Rectal smooth muscle tissue (tissue), 1 donor: ENCODE results near the gene RNF217.
"Not testable (repeated sequence)": the region's sequence is repeated elsewhere in the genome, so short reads cannot be mapped to it uniquely, and the experiment has no call there.

Experiments used
- H3K27ac ChIP-seq: one replicate; pipeline ENCODE4 v1.7.0; 2013; ENCODE audit warnings: low read depth, low read length, inconsistent platforms
- H3K27me3 ChIP-seq: one replicate; pipeline ENCODE4 v1.7.0; 2013; ENCODE audit warnings: low read length; ENCODE audit not compliant: control insufficient read depth, insufficient read depth
- H3K36me3 ChIP-seq: one replicate; pipeline ENCODE4 v1.7.0; 2013; ENCODE audit warnings: low read length; ENCODE audit not compliant: control insufficient read depth, insufficient read depth
- H3K4me1 ChIP-seq: one replicate; pipeline ENCODE4 v1.7.0; 2013; ENCODE audit warnings: low read length; ENCODE audit not compliant: control insufficient read depth, insufficient read depth
- H3K4me3 ChIP-seq: one replicate; pipeline ENCODE4 v1.7.0; 2013; ENCODE audit warnings: low read length
- H3K9ac ChIP-seq: one replicate; pipeline ENCODE4 v1.7.0; 2013; ENCODE audit warnings: low read length

RNF217 gene

DNA sequence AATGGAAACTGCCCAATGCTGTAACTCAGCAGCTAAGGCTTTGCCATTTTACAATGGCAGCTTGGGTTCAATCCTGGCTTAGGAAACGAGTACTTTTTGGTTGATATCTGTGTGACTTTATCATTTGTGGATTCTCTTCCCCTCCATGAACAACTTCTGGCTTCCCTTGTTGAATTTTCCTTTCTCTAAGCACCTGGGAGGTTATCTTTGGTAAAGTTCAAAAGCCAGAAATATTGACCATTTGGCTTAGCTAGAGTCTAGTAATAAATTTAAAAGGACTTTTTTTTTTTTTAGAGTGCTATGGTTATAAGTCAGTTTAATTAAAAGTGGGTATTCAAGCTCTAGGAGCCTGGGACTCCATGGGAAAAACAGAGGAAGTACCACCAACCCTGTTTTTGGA, 159.7 kb downstream of the RNF217 start:
- H3K36me3 ChIP-seq = no peaks in the 10 kb centered on the region
- H3K9ac ChIP-seq = no peak overlapping the region
- no peaks in the 10 kb centered on the region for H3K4me1 ChIP-seq
- no peak overlapping the region for H3K27ac ChIP-seq
- no peaks in the 10 kb centered on the region for H3K27me3 ChIP-seq
- H3K4me3 ChIP-seq = no peak overlapping the region

DNA sequence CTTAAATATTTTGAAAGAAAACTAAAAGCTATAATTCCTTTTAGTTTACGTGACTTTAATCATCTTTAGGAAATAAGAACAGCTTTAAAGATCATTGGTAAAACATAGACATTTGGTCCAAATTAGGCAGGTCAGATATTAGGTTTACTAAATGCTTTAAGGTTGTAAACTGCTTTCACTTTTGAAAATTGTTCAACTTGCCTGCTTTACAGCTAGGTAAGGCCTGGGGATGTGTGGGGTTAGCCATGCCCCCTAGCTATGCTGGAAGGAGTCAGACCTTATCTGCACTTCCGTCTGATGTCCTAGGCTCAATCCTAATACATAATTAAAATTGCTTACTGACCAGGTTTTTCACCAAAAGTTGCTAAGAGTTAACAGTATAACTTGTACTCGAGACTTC, 160.8 kb downstream of the RNF217 start:
- Histone ChIP-seq H3K36me3 (no peaks in the 10 kb centered on the region), H3K9ac (no peak overlapping the region), H3K4me3 (no peak overlapping the region), H3K4me1 (no peaks in the 10 kb centered on the region), H3K27me3 (no peaks in the 10 kb centered on the region), H3K27ac (no peak overlapping the region)

DNA sequence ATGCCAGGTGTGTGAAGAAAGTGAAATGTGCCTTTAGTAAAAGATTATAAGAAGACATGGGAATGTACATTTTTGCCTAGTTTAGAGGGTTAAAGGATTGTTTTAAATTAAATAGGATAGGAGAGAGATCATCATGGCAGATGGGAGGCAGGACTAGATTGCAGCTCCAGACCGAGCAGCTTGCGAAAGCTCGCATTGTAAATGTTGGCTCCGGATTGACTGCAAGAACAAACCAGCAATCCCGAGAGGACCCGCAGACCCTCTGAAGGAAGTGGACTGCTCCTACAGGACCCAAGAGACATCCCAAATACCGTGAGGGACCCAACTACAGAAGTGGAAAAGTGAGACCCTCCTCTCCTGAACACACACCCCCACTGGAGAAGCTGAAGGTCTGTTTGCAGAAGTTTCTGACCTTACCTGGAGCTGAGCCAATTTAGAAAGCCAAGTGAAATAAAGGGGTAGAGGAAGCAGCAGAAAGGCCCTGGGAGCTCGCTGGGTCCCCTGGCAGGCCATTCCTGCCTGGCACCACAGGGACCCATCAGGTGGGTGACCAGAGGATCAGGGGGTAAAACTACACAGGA, 161.3 kb downstream of the RNF217 start:
- Histone ChIP-seq H3K27ac (no peak overlapping the region), H3K9ac (no peak overlapping the region), H3K27me3 (no peaks in the 10 kb centered on the region), H3K4me3 (no peak overlapping the region), H3K36me3 (no peaks in the 10 kb centered on the region), H3K4me1 (no peaks in the 10 kb centered on the region)

DNA sequence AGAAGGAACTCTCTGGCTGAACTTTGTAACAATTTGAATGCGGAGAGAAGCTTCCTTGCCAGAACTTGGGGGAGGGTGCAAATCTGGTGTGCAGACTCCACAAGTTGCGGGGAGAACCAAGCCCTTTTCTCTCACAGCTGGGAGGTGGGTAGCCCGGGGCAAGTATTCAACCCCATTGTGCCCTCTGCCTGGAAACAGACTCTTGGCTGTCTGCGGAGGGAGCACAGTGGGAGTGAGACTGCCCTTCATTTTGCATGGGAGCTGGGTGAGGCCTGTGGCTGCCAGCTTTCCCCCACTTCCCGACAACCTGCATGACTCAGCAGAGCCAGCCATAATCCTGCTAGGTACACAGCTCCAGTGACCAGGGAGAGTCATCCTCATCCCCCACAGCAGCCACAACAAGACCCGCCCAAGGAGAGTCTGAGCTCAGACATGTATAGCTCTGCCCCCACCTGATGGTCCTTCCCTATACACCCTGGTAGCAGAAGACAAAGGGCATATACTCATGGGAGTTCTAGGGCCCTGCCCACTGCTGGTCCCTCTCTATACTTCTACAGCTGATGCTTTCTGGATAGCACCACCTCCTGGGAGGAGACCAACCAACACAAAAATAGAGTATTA, 161.9 kb downstream of the RNF217 start:
- Histone ChIP-seq H3K9ac (no peak overlapping the region), H3K4me1 (no peaks in the 10 kb centered on the region), H3K36me3 (no peaks in the 10 kb centered on the region), H3K27me3 (no peaks in the 10 kb centered on the region), H3K27ac (no peak overlapping the region), H3K4me3 (no peak overlapping the region)

DNA sequence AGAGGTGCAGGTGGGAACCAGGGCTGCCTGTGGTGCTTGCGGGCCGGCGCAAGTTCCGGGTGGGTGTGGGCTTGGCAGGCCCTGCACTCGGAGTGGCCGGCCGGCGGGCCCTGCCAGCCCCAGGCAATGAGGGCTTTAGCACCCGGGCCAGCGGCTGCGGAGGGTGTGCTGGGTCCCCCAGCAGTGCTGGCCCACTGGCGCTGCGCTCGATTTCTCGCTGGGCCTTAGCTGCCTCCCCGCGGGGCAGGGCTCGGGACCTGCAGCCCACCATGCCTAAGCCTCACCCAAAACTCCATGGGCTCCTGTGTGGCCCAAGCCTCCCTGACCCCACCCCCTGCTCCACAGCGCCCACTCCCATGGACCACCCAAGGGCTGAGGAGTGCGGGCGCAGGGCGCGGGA, 163.6 kb downstream of the RNF217 start:
- not testable (repeated sequence) for H3K4me1 ChIP-seq, H3K27ac ChIP-seq, H3K27me3 ChIP-seq

DNA sequence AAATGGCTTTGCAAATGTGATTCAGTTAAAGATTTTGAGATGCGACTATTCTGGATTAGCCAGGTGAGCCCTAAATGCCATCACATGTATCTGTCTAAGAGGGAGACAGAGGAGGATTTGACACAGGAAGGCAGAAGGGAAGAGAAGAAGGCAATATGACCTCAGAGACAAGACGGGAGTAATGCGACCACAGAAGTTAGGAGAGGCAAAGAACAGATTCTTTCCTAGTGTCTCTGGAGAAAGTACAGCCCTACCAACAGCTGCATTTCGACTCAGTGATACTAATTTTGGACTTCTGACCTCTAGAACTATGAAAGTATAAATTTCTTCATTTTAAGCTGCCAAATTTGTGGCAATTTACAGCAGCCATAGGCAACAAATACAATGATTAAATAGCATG, 167.1 kb downstream of the RNF217 start:
- Histone ChIP-seq H3K27me3 (no peaks in the 10 kb centered on the region), H3K9ac (no peak overlapping the region), H3K27ac (no peak overlapping the region), H3K36me3 (no peaks in the 10 kb centered on the region), H3K4me1 (no peaks in the 10 kb centered on the region), H3K4me3 (no peak overlapping the region)

More for the DNA sequence above, 163.6 kb downstream of the RNF217 start:
- H3K36me3 ChIP-seq, H3K9ac ChIP-seq, H3K4me3 ChIP-seq: not testable (repeated sequence)

DNA sequence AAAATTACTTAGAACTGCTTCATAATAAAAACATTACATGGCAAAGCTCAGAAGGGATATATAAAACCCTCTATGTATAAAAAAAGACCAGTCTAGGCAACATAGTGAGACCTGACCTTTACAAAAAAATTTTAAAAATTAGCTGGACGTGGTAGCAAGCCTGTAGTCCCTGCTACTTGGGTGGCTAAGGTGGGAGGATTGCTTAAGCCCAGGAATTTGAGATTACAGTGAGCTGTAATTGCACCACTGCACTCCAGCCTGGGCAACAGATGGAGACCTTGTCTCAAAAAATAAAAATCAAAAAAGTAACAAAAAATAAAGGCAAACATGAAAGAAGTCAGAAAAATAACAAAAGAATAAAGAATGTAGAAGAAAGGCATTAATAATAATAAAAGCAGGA, 169.8 kb downstream of the RNF217 start:
- Histone ChIP-seq H3K4me3 (no peak overlapping the region), H3K27me3 (no peaks in the 10 kb centered on the region), H3K9ac (no peak overlapping the region)

DNA sequence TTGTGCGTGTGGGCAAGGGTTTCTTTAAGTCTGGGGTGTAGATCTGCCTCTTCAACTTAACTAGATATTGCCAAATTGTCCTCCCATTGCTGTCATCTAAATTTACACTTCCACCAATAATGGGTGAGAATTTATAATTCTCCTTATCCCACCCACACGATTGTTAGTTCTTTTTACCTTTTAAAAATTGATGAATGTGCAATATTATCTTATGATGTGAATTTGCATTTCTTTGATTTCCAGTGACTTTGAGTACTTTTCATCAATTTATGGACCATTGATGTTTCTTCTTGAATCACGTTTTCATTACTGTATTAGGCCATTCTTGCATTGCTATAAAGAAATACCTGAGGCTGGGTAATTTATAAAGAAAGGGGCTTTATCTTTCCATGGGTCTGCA, 174.1 kb downstream of the RNF217 start:
- no peaks in the 10 kb centered on the region for H3K4me1 ChIP-seq
- H3K9ac ChIP-seq = no peak overlapping the region
- H3K27ac ChIP-seq = no peak overlapping the region
- no peaks in the 10 kb centered on the region for H3K27me3 ChIP-seq
- H3K4me3 ChIP-seq = no peak overlapping the region
- no peaks in the 10 kb centered on the region for H3K36me3 ChIP-seq

More for the DNA sequence above, 169.8 kb downstream of the RNF217 start:
- Histone ChIP-seq H3K27ac (no peak overlapping the region), H3K4me1 (no peaks in the 10 kb centered on the region), H3K36me3 (no peaks in the 10 kb centered on the region)

DNA sequence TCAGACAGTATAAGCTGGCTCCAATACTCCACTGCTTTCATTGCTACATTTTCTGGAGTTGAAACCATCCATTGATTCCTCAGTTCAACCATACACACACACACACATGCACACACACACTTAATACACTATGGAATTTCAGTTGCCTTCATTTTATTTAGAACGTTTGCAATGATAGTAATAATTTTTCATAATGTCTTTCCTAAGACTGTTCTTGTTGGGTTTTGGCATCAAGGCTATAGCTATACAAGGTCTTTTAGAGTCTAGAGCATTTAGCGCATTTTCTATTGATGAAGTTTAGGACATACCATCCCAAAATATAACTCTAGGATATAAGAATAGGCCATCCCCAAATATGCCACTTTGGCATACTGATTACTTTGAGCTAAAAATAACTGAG, 175.8 kb downstream of the RNF217 start:
- Histone ChIP-seq H3K4me1 (no peaks in the 10 kb centered on the region), H3K27ac (no peak overlapping the region)

DNA sequence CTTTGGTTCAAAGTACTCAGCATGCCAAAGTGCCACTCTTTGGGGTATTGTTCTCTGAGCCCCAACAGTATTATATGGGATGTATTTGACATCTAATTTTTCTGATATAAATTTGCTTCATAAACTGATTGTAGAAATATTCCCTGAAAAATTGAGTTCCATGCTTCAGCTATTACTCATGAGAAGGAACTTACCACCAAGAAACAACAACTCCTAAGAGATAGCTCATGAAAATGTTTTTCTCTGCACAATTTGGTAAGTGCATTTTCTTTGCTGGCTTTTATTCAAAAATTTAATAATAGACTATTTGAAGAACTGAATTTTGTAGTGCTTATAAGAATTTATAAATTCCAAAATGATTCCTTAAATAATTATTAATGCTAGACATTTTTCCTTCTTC, 178.6 kb downstream of the RNF217 start:
- Histone ChIP-seq H3K27me3 (no peaks in the 10 kb centered on the region), H3K27ac (no peak overlapping the region), H3K36me3 (no peaks in the 10 kb centered on the region), H3K9ac (no peak overlapping the region), H3K4me3 (no peak overlapping the region), H3K4me1 (no peaks in the 10 kb centered on the region)

More for the DNA sequence above, 175.8 kb downstream of the RNF217 start:
- Histone ChIP-seq H3K36me3 (no peaks in the 10 kb centered on the region), H3K27me3 (no peaks in the 10 kb centered on the region), H3K9ac (no peak overlapping the region), H3K4me3 (no peak overlapping the region)
